ENCODE measurements around the gene CASKIN1.
A peak's percentile ranks its signal among the peaks of the same experiment; 100 is the strongest.
"Not testable (repeated sequence)": the region's sequence is repeated elsewhere in the genome, so short reads cannot be mapped to it uniquely, and the experiment has no call there.

CASKIN1 gene, protein sequence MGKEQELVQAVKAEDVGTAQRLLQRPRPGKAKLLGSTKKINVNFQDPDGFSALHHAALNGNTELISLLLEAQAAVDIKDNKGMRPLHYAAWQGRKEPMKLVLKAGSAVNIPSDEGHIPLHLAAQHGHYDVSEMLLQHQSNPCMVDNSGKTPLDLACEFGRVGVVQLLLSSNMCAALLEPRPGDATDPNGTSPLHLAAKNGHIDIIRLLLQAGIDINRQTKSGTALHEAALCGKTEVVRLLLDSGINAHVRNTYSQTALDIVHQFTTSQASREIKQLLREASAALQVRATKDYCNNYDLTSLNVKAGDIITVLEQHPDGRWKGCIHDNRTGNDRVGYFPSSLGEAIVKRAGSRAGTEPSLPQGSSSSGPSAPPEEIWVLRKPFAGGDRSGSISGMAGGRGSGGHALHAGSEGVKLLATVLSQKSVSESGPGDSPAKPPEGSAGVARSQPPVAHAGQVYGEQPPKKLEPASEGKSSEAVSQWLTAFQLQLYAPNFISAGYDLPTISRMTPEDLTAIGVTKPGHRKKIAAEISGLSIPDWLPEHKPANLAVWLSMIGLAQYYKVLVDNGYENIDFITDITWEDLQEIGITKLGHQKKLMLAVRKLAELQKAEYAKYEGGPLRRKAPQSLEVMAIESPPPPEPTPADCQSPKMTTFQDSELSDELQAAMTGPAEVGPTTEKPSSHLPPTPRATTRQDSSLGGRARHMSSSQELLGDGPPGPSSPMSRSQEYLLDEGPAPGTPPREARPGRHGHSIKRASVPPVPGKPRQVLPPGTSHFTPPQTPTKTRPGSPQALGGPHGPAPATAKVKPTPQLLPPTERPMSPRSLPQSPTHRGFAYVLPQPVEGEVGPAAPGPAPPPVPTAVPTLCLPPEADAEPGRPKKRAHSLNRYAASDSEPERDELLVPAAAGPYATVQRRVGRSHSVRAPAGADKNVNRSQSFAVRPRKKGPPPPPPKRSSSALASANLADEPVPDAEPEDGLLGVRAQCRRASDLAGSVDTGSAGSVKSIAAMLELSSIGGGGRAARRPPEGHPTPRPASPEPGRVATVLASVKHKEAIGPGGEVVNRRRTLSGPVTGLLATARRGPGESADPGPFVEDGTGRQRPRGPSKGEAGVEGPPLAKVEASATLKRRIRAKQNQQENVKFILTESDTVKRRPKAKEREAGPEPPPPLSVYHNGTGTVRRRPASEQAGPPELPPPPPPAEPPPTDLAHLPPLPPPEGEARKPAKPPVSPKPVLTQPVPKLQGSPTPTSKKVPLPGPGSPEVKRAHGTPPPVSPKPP (N-terminal part only)

DNA sequence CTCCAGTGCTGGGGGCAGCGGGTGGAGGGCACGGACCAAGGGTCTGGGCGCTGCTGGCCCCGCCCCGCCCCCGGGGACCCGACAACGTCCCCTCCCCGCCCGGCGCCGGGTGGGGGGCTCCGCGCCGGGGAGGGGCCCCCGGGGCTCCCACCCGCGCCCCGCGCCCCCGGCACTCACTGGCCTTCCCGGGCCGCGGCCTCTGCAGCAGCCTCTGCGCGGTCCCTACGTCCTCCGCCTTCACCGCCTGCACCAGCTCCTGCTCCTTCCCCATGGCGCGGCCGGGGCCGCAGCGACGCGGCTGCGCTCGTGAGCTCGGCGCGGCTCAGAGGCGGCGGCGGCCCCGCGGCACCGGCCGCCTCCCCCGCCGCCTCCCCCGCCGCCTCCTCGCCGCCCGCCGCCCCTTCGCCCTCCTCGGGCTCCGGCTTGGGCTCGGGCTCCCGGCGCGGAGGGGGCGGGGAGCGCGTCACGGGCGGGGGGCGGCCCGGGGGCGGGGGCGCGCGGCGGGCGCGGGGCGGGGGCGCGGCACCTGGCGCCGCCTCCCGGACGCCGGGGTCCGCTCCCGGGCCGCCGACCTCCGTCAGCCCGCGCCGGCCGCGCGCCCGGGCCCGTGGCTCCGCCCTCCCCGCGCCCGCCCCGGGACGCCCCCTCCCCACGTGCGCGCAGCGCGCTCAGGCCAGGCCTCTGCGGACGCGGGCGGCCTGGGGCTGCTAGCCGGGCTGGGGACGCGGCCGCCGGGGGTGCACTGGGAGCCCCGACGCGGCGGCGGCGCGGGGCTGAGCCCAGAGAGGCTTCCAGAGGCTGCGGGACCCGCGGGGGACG lies at the start of gene CASKIN1:
TSS of gene CASKIN1 (minus strand) at position 444 of the 819 bp plus-strand sequence. CDS start at position 271, 173 bp downstream.
- no peak for DNase-seq
- ATAC-seq: peak; percentile 13

- ATAC-seq (no peak), DNase-seq (no peak)
These were observed 48.8 kb upstream of the CASKIN1 start for GRCh38 chr16:2244926-2245795.

- DNase-seq: no peak
- ATAC-seq: no peak
These were observed 47.9 kb upstream of the CASKIN1 start for GRCh38 chr16:2244301-2244700.

- DNase-seq: no peak
- no peak for ATAC-seq
These were observed 47.4 kb upstream of the CASKIN1 start for GRCh38 chr16:2243781-2244180.

- no peak for ATAC-seq
These were observed 46.7 kb upstream of the CASKIN1 start for GRCh38 chr16:2243031-2243528.

DNA sequence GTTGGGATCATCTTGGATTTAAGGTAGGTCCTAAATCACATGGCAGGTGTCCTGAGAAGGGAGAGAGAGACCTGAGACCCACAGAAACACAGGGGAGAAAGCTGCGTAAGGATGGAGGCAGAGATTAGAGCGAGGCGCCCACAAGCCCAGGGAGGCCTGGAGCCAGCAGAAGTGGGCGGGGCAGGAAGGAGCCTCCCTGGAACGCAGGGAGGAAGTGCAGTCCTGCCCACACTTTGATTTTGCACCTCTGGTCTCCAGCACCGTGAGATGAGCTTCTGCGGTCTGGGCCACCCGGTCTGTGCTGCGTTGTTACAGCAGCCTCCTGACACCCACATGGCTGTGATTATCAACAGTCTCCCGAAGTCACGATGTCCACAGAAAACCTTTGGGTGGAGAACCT lies 46.2 kb upstream of the CASKIN1 start:
- ATAC-seq (no peak), DNase-seq (no peak)

More at GRCh38 chr16:2243031-2243528, 46.7 kb upstream of the CASKIN1 start:
- no peak for DNase-seq

GRCh38 chr16:2240331-2240730 lies 43.9 kb upstream of the CASKIN1 start:
- DNase-seq, ATAC-seq: not testable (repeated sequence)

- DNase-seq (no peak), ATAC-seq (peak; percentile 4)
These were observed 42.7 kb upstream of the CASKIN1 start for GRCh38 chr16:2238838-2239675.

GRCh38 chr16:2238150-2238837 lies 41.9 kb upstream of the CASKIN1 start:
- ATAC-seq (peak; percentile 2), DNase-seq (no peak)

GRCh38 chr16:2237493-2238149 lies 41.2 kb upstream of the CASKIN1 start:
- ATAC-seq (no peak), DNase-seq (no peak)

- no peak for DNase-seq
- no peak for ATAC-seq
These were observed 40.7 kb upstream of the CASKIN1 start for GRCh38 chr16:2237102-2237482.

GRCh38 chr16:2236337-2237101 lies 40.1 kb upstream of the CASKIN1 start, which contains the start of gene DNASE1L2:
TSS of gene DNASE1L2 (plus strand) at chr16:2236444. CDS start at chr16:2236817, 373 bp downstream.
- DNase-seq (no peak), ATAC-seq (no peak)

- DNase-seq (no peak), ATAC-seq (no peak)
These were observed 39.4 kb upstream of the CASKIN1 start for GRCh38 chr16:2235695-2236336.

- ATAC-seq (no peak), DNase-seq (no peak)
These were observed 38.8 kb upstream of the CASKIN1 start for GRCh38 chr16:2235234-2235651.

GRCh38 chr16:2234813-2235170 lies 38.4 kb upstream of the CASKIN1 start:
- no peak for ATAC-seq
- DNase-seq: no peak
